Superior temporal gyrus (tissue), 1 donor: ENCODE measurements around the gene TINAGL1.

Source experiments
- DNase-seq: peaks from one replicate; pipeline ENCODE4 v3.0.0-alpha.2; 2016; ENCODE audit errors: extremely low spot score

Gene TINAGL1

DNA sequence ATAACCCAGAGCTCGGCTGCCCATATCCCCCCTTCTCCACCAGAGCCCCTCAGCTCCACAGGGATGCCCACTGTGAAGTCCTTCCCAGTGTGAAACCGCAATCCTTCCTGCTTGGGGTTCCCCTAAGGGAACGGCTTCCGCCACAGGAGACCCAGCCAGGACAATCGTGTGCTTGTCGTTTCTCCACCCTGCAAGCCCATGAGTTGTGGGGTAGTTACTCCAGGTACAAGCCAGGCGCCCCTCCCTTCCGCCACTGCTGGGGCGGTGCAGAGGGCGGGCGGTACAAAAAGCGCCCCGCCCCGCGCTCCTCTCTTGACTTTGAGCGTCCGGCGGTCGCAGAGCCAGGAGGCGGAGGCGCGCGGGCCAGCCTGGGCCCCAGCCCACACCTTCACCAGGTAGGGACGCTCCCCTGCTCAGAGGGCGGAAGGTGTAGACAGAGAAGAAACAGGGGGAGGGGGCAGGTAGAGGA lies at the start of gene TINAGL1:
Gene TINAGL1, plus strand, starts transcription at position 315 of the 469 bp plus-strand sequence. CDS start 634 bp downstream, outside the sequence.
- DNase-seq: no peak

GRCh38 chr1:31529999-31530684 lies 46.2 kb upstream of the TINAGL1 start:
- no peak for DNase-seq

DNA sequence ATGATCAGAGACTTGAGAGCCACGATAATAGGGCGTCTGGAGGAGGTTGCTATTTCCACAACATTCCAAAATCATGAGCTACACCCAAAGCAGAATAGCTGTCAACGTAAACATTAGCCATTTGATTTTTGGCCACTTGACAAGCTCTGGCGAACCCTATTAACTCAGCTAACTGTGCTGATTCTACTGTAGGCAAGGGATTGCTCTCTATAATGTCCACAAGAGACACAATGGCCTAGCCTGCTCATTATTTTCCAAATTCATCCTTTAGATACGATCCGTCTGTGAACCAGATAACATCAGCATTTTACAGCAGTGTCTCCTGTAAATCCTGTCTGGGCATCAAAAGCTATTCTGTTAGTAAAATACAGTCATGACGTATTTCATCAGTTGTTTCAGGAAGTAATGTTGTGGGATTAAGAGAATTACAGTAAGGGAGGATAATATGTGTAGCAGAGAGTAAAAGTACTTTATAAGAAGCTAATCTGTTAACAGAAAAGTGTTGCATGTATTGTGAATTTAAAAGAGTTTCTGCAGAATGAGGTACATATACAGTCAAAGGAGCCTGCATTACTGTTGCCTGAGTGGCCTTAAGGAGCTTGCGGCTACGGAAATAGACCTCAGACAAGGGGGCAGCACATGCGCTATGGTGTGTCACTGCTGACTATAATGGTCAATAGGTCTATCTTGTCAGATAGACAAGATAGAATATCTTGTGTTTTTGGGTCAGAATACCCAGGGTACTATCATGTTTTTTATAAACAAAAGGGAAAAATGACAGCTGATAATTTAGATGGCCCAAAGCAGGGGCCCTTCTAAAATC lies 44.9 kb upstream of the TINAGL1 start:
- no peak for DNase-seq

DNA sequence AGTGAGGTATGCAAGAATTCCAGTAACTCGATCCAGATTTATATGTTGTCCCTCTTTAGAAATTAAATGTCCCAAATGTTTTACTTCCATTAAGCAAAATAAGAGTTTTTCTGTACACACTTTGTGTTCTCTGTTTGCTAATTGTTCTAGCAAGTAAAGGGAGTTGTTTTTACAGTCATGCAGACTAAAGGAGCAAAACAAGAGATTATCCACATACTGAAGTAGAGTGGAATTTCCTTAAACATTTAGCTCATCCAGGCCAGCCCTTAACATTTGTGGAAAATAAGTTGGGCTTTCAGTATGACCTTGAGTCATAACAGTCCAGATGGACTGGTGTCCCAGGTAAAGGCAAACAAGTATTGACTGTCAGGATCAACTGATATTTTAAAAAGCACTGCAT lies 44.1 kb upstream of the TINAGL1 start:
- no peak for DNase-seq

- no peak for DNase-seq
Observed at GRCh38 chr1:31535561-31535960, 40.8 kb upstream of the TINAGL1 start.

- no peak for DNase-seq
Observed at GRCh38 chr1:31539329-31539728, 37.0 kb upstream of the TINAGL1 start.

DNA sequence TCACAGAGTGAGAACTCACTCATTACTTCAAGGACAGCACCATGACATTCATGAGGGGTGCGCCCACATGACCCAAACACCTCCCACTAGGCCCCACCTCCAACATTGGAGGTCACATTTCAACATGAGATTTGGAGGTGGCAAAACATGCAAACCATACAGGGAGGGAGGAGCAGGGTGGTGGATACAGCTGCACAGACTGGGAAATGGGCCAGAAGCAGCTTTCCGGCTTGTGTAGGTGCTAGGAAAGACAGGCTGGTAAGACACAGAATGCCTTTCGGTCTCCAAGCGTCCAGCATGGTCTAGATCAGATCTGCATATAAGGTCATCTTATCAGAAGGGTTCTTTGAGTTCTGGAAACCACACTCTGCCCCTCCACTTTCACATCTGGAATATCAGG lies 35.1 kb upstream of the TINAGL1 start:
- peak; percentile 20 for DNase-seq

DNA sequence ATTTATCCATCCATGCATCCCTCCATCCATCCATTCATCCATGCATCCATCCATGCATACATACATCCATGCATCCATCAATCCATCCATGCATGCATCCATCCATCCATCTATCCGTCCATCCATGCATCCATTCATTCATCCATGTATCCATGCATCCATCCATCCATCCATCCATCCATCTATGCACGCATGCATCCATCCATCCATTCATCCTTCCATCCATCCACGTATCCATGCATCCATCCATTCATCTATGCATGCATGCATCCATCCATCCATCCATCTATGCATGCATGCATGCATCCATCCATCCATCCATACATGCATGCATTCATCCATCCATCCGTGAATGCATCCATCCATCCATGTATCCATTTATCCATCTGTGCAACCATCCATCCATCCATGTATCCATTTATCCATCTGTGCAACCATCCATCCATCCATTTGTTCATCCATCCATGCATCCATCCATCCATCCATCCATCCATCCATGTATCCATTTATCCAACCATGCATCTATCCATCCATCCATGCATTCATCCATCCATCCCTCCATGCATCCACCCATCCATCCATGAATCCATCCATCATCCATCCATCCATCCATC lies 30.3 kb upstream of the TINAGL1 start:
- no peak for DNase-seq

GRCh38 chr1:31548534-31548906 lies 27.8 kb upstream of the TINAGL1 start:
- no peak for DNase-seq

- DNase-seq: peak; percentile 97
Observed at GRCh38 chr1:31548907-31549808, 27.2 kb upstream of the TINAGL1 start.

GRCh38 chr1:31549809-31550620 lies 26.3 kb upstream of the TINAGL1 start:
- DNase-seq: peak; percentile 13

GRCh38 chr1:31551208-31551607 lies 25.1 kb upstream of the TINAGL1 start:
- DNase-seq: no peak

- no peak for DNase-seq
Observed at GRCh38 chr1:31552489-31552888, 23.8 kb upstream of the TINAGL1 start.

DNA sequence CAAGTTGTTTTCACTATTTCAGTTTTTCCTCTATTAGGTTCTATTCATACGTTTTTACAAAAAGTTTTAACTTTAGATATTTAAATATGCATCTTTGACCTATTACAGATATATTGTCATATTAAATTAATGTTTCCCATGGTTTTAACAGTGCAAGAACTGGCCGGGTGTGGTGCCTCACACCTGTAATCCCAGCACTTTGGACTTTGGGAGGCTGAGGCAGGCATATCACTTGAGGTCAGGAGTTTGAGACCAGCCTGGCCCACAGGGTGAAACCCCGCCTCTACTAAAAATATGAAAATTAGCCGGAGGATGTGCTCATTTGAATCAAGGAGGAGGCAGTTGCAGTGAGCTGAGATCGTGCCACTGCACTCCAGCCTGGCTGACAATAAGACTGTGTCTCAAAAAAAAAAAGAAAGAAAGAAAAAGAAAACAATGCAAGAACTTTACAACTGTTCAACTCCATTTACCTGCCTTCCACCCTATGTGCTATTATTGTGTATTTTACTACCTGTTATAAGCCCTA lies 19.8 kb upstream of the TINAGL1 start:
- DNase-seq: no peak

DNA sequence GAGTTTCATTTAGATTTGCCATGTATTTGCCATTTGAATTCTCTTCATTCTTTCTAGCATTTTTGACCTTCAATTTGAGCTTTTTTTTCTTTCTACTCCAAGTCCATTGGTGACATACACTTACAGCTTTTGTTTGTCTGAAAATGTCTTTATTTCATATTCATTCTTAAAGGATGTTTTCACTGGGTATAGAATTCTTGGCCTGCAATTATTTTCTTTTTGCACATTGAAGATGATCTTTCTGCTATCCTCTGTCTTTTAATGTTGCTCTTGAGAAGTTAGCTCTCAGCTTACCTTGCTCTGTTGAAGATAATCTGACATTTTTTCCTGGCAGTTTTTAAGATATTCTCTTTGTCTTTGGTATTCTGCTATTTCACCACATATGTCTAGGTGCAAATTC lies 16.6 kb upstream of the TINAGL1 start:
- DNase-seq: no peak

- DNase-seq: no peak
Observed at GRCh38 chr1:31560394-31560793, 15.9 kb upstream of the TINAGL1 start.

GRCh38 chr1:31562707-31563360 lies 13.5 kb upstream of the TINAGL1 start:
- DNase-seq: no peak

DNA sequence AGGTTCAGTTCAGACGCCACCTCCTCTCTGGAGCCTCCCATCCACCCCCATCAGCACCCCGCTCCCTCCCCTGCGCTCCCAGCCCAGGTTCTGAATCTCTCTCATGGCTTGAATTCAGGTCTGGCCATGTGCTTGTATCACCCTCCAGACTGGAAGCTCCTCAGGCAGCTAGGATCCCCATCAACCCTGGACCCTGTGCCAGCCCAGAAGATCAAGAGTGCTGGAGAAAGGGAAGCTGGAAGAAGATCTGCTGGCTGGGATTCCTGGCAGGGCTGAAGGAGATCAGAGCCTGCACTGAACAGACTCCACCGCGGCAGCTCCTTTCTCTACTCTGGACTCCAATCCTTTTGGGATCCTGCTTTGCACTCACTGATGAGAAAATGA lies 11.7 kb upstream of the TINAGL1 start:
- DNase-seq: no peak

DNA sequence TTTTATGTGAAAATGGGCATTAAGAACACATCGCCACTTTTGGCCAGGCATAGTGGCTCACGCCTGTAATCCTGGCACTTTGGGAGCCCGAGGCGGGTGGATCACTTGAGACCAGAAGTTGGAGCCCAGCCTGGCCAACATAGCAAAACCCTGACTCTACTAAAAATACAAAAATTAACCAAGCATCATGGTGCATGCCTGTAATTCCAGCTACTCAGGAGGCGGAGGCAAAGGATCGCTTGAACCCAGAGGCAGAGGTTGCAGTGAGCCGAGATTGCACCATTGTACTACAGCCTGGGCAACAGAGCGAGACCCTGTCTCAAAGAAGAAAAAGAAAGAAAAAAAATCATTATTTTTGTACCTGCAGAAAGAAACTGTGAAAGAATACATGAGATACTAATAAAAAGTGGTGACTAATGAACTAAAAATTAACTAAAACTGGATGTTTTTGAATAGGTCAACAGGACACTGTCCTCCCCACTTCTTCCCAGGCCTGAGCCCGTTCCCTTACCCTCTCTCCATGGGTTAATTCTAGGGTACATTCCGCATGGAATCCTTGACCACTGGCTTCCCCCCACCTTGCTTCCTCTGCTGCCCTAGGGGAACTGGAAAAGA lies 8.3 kb upstream of the TINAGL1 start:
- DNase-seq: no peak
